ENCODE data around the gene NHS.

DNA sequence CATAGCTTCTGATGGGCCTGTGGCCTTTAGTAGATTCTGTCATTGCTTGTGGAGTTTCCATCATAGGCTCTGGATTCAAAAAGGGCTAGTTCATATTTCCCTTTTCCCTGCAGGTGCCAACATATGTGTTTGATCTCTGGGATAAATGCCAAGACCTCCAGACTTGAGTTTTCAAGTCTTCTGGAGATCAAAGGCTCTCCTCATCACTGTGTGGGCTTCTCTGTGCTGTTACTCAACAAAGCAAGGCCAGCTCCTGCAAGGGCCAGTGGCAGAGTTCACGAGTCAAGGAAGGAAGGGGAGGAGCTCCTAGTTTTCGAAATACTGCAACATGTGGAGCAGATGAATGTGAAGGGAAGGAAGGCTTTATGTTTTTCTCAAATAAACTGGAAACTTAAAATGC is 299.6 kb downstream of the NHS start:
- TF ChIP-seq, protein P1, sequence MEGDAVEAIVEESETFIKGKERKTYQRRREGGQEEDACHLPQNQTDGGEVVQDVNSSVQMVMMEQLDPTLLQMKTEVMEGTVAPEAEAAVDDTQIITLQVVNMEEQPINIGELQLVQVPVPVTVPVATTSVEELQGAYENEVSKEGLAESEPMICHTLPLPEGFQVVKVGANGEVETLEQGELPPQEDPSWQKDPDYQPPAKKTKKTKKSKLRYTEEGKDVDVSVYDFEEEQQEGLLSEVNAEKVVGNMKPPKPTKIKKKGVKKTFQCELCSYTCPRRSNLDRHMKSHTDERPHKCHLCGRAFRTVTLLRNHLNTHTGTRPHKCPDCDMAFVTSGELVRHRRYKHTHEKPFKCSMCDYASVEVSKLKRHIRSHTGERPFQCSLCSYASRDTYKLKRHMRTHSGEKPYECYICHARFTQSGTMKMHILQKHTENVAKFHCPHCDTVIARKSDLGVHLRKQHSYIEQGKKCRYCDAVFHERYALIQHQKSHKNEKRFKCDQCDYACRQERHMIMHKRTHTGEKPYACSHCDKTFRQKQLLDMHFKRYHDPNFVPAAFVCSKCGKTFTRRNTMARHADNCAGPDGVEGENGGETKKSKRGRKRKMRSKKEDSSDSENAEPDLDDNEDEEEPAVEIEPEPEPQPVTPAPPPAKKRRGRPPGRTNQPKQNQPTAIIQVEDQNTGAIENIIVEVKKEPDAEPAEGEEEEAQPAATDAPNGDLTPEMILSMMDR (IDR thresholded peaks at IDR 0.05): no peak
- no peak for TF ChIP-seq POLR2A (IDR thresholded peaks at IDR 0.05)

Measured in thyroid gland (tissue), 4 donors.